Epithelial cell of proximal tubule (primary cell): Measurements from ENCODE around the gene PAXIP1. TPM values are rescaled to one million over a fixed set of nuclear protein-coding genes. Genes with fewer than 3 reads are reported as not detected.

ENCODE experiments used
- DNase-seq: peaks from one replicate; pipeline ENCODE4 v3.0.0-alpha.2; 2011; ENCODE audit warnings: low read depth
- H3K4me3 ChIP-seq: 2 replicates; pipeline ENCODE4 v1.5.1; 2011; ENCODE audit warnings: low read depth, mild to moderate bottlenecking, low read length
- total RNA-seq: library from RNA; depleted of rRNA; stranded (reverse); fragments of >200 nt; gene quantifications from 2 replicates; pipeline ENCODE4 v1.2.3, GENCODE V29; 2015
- TF ChIP-seq, protein P1 (sequence below): conservative IDR thresholded peaks from 2 replicates; pipeline ENCODE4 v1.5.1; 2012; ENCODE audit warnings: low read depth, mild to moderate bottlenecking, low read length

PAXIP1 gene
- total RNA-seq, 1 donor from 2014 or later = 14.5 TPM

DNA sequence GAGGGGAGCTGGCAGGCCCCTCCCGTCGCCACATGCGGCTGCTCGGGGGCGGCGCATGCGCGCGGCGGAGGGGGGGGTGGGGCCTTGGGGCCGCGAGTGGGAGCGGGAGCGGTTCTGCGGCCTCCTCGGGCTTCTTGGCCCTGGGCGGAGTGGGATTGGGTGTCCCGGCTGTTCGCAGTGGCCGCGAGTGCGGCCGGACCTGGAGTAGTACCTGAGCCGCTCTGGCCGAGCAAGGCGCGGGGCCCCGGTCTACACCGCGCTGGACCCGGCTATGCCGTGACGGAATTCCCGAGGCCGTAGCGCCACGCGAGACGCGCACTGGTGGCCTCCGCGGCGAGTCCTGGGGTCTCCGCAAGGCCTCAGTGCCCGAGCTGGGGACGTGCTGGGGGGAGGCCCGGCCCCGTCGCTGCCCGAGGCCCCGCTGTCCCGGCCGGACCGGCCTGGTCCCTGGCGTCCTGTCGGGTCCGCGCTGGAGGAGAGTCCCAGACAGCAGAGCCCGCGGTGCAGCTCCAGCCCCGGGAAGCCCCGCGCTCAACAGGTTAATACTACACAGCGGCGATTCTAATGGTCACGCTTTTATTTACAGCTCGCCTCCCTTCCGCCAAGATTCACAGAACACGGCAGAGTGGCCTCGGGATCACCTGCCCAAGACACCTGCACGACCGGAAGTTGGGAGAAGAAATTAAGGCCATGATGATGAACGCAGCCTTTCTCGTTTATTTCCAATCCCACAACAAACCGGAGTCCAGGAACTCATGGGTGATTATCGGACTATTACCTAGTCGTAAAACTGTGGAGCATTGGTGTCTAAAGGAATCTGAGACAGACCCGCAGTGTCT lies 671 bp upstream of the PAXIP1 start:
- DNase-seq = peak; percentile 16
- TF ChIP-seq, protein P1, sequence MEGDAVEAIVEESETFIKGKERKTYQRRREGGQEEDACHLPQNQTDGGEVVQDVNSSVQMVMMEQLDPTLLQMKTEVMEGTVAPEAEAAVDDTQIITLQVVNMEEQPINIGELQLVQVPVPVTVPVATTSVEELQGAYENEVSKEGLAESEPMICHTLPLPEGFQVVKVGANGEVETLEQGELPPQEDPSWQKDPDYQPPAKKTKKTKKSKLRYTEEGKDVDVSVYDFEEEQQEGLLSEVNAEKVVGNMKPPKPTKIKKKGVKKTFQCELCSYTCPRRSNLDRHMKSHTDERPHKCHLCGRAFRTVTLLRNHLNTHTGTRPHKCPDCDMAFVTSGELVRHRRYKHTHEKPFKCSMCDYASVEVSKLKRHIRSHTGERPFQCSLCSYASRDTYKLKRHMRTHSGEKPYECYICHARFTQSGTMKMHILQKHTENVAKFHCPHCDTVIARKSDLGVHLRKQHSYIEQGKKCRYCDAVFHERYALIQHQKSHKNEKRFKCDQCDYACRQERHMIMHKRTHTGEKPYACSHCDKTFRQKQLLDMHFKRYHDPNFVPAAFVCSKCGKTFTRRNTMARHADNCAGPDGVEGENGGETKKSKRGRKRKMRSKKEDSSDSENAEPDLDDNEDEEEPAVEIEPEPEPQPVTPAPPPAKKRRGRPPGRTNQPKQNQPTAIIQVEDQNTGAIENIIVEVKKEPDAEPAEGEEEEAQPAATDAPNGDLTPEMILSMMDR = no peak
- peak overlapping the region; percentile 98 for H3K4me3 ChIP-seq

DNA sequence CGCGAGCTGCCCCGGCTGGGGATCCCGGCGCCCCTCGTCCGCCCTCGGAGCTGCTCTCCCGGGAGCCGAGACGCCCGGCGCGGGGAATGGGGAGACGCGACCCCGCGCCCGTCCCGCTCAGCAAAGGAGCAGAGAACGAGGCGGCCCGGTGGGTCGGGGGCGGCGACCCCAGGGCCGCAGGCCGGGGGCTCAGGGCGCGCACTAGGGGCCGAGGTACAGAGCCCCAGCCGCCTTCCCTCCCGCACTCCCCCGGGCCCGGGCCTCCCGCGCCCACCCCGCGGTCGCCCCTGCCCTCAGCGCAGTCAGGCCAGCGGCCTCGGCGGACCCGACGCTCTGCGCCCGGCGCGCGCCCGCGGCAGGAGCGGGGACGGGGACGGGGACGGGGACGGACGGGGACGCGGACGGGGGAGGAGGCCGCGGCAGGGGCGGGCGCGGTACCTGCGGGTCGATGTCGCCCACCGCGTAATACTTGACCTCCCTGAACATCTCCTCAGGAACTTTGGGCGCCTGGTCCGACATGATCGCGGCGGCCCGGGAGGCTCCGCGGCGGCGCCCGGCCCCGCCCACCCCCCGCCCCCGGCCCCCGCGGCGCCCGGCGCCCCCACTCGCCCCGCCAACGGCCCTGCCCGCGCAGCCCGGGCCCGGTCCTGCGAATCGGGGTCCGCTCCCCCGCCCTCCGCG lies 373 bp downstream of the PAXIP1 start:
- H3K4me3 ChIP-seq = peak overlapping the region; percentile 67
- DNase-seq = no peak
- TF ChIP-seq, protein P1 = no peak

DNA sequence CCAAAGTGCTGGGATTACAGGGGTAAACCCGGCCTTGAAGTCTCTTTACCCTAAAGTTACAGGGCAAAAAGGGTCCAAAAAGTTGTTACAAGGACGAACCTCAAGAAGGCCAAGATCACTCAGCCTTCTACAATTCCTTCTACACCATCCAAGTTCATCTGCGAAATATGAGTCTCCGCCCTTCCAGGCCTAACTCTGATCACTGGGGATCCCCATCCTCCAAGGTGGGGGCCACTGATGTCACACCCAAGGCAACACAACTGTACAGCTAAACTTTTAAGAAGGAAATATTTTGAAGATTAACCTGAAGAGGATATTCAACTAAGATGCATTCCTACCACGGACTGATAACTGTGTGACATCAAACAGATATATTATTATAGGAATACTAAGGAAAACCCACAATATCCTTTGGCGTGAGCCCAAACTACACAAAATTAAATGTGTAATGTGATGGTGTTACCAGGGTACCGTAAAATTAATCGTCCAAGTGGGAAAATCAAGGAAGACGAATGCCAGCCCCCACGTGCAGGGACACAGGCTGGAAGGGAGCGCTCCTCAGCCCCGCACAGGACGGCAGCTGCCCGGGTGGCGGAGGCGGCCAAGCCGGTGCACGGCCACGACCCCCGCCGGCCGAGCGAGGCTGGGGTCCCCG lies 1.0 kb downstream of the PAXIP1 start:
- peak overlapping the region; percentile 67 for H3K4me3 ChIP-seq
- TF ChIP-seq, protein P1 = no peak
- DNase-seq = no peak

DNA sequence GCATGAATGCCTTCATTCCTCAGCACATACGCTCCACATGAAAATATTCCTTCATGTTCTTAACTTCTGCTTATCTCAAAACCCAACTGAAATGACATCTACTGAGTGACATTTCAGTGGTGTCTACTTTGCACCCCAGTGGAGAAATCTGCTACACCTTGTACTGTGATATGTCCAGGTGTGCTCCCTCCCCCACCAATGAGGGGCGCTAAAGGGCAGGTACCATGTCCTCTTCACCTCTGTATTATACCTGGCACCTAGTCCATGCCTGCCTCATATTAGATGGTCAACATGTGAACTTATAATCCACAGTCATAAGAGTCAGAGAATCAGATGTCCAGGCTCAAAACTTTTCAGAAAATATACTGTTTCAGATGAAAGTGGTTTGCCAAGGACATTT lies 2.1 kb downstream of the PAXIP1 start:
- DNase-seq = no peak
- H3K4me3 ChIP-seq = no peak overlapping the region
- TF ChIP-seq, protein P1 = peak; percentile 22

DNA sequence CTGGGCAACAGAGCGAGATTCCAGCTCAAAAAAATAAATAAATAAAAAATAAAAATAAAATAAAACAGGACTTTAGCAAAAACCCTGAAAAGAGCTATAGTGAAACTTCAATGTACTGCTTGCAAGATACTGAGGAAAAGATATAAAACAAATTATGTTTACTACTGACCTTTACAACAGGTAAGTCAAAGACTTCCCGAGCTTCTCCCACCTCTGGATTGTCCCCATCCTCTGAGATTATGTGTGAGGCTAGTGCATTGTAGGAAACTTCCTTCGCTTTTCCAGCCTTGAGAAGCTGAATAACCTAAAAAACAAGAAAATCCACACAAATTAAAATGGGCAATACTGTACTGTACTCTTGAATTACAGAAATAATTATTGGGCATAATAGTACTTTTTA lies 4.4 kb downstream of the PAXIP1 start:
- TF ChIP-seq, protein P1 = no peak
- no peak overlapping the region for H3K4me3 ChIP-seq
- no peak for DNase-seq

DNA sequence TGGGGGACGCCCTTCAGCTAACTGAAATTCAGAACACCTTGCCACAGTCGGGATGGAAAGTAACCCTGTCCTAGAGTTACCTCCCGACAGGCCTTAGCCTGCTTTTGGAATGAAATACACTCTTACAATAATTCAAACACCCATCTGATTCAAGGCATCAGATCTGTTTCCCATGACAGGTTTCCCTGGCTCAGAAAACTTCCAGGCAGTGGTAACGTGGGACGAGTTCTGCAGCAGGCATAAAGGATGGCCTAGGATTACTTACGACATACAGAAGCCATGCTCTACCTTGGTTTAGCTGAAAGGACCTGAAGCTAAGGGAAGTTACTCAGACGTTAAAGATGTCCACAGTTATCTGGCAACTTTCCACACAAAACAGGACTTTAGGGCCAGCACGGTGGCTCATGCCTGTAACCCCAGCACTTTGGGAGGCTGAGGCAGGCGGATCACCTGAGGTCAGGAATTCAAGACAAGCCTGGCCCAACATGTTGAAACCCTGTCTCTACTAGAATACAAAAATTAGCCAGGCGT lies 5.0 kb downstream of the PAXIP1 start:
- no peak overlapping the region for H3K4me3 ChIP-seq
- TF ChIP-seq, protein P1 = no peak
- no peak for DNase-seq
